Left lung (tissue), 10 donors: ENCODE results near the gene IMPA2. TPM values are rescaled to one million over a fixed set of nuclear protein-coding genes. Genes with fewer than 3 reads are reported as not detected.
"Not testable (repeated sequence)": the region's sequence is repeated elsewhere in the genome, so short reads cannot be mapped to it uniquely, and the experiment has no call there.

Experiments used
- ATAC-seq: fragments of 200-7000 bp; cut with Tn5 transposase; one replicate; pipeline ENCODE4 v1.9.1; 2020; ENCODE audit warnings: moderate library complexity
- DNase-seq, 4 donors: peaks; one replicate each; pipeline ENCODE4 v3.0.0-alpha.2; 2013 to 2020
- H3K27ac ChIP-seq, 2 donors: fragments of 200-600 bp; sonication (generic) in 1 of 2; one replicate each; pipeline versions ENCODE4 v1.5.0 to v1.8.0; 2020 to 2021
- H3K27me3 ChIP-seq, 2 donors: fragments of 200-600 bp; sonication (generic) in 1 of 2; one replicate each; pipeline versions ENCODE4 v1.5.0 to v1.8.0; 2020 to 2021
- H3K36me3 ChIP-seq, 2 donors: fragments of 200-600 bp; sonication (generic) in 1 of 2; one replicate each; pipeline versions ENCODE4 v1.5.0 to v1.8.0; 2020 to 2021
- H3K4me1 ChIP-seq, 2 donors: fragments of 200-600 bp; one replicate each; pipeline ENCODE4 v1.8.0; 2021
- H3K4me3 ChIP-seq, 2 donors: fragments of 200-600 bp; sonication (generic) in 1 of 2; one replicate each; pipeline versions ENCODE4 v1.5.0 to v1.8.0; 2020 to 2021; ENCODE audit warnings: mild to moderate bottlenecking in 1 of 2
- H3K9me3 ChIP-seq, 2 donors: fragments of 200-600 bp; sonication (generic) in 1 of 2; one replicate each; pipeline versions ENCODE4 v1.5.0 to v1.8.0; 2020 to 2021
- CTCF ChIP-seq, 2 donors: fragments of 200-600 bp; sonication (generic) in 1 of 2; IDR thresholded peaks; one replicate each; pipeline versions ENCODE4 v1.5.0 to v1.8.0; 2021; ENCODE audit warnings: antibody characterized with exemption in 2 of 2
- intact Hi-C, 2 donors: fragments of 100-400 bp; cut with DNase I; formaldehyde crosslinking; loops; one replicate each; pipeline versions ENCODE4 v1.11.2 to v1.14.2; 2022
- polyA plus RNA-seq, 6 donors: library from polyadenylated mRNA; unstranded; fragments of 120-200 nt; gene quantifications; one replicate each; pipeline ENCODE4 v1.2.1, GENCODE V29; 2013; ENCODE audit not compliant: insufficient read length in 6 of 6
- total RNA-seq, 2 donors: library from RNA; stranded (reverse); fragmentation: NEBNext Ultra II Directional; extraction: Animal tissue kit (Norgen Biotek cat#: 25700); gene quantifications; one replicate each; pipeline ENCODE4 v1.2.1, GENCODE V29; 2021
- donor health status: DM: no; HTN: yes; CAD: no.
- donor health status: DM: no; HTN: no; CAD: no.

Gene IMPA2
- total and polyA plus RNA-seq, 8 donors = 62.2 to 93.4 (median 82.2) TPM

GRCh38 chr18:12072996-12073395 is 91.7 kb downstream of the IMPA2 start:
- intact Hi-C loops = no loop called here
- H3K9me3 ChIP-seq = no peaks in the 10 kb centered on the region
- no peak overlapping the region for H3K27ac ChIP-seq
- no peak for DNase-seq
- no peaks in the 10 kb centered on the region for H3K36me3 ChIP-seq
- H3K27me3 ChIP-seq = peaks cover 0 to 16% of the 10 kb centered on the region in 2 donors
- no peak for ATAC-seq
- no peak overlapping the region for H3K4me3 ChIP-seq
- H3K4me1 ChIP-seq = no peaks in the 10 kb centered on the region
- TF ChIP-seq CTCF (IDR thresholded peaks at IDR 0.05) = no peak

GRCh38 chr18:12074736-12075135 is 93.4 kb downstream of the IMPA2 start:
- H3K9me3 ChIP-seq = no peaks in the 10 kb centered on the region
- intact Hi-C loops = no loop called here
- H3K4me3 ChIP-seq = no peak overlapping the region
- no peaks in the 10 kb centered on the region for H3K36me3 ChIP-seq
- H3K27ac ChIP-seq = no peak overlapping the region
- DNase-seq = peak in 1 of 4 donors; percentile 28
- TF ChIP-seq CTCF (IDR thresholded peaks at IDR 0.05) = no peak
- peaks cover 0 to 16% of the 10 kb centered on the region in 2 donors for H3K27me3 ChIP-seq
- no peaks in the 10 kb centered on the region for H3K4me1 ChIP-seq
- peak; percentile 46 for ATAC-seq

GRCh38 chr18:12076424-12077140 is 95.3 kb downstream of the IMPA2 start:
- peak overlapping the region in 1 of 2 donors; percentile 11 for H3K4me3 ChIP-seq
- H3K27ac ChIP-seq = no peak overlapping the region
- DNase-seq = peak in 2 of 4 donors; percentile 26 to 81
- H3K4me1 ChIP-seq = no peaks in the 10 kb centered on the region
- intact Hi-C loops = no loop called here
- H3K36me3 ChIP-seq = no peaks in the 10 kb centered on the region
- H3K9me3 ChIP-seq = no peaks in the 10 kb centered on the region
- ATAC-seq = peak; percentile 75
- no peak for TF ChIP-seq CTCF (IDR thresholded peaks at IDR 0.05)
- H3K27me3 ChIP-seq = peaks cover 0 to 16% of the 10 kb centered on the region in 2 donors

GRCh38 chr18:12077994-12078393 is 96.7 kb downstream of the IMPA2 start:
- H3K4me1 ChIP-seq, H3K4me3 ChIP-seq, H3K27ac ChIP-seq, ATAC-seq, DNase-seq, H3K9me3 ChIP-seq, intact Hi-C loops, H3K36me3 ChIP-seq: not testable (repeated sequence)
- peaks cover 0 to 16% of the 10 kb centered on the region in 2 donors for H3K27me3 ChIP-seq

- DNase-seq = peak in 1 of 4 donors; percentile 16
- TF ChIP-seq CTCF (IDR thresholded peaks at IDR 0.05) = no peak
- H3K27ac ChIP-seq = peak overlapping the region in 1 of 2 donors; percentile 10
- intact Hi-C loops = no loop called here
- no peaks in the 10 kb centered on the region for H3K9me3 ChIP-seq
- no peaks in the 10 kb centered on the region for H3K36me3 ChIP-seq
- H3K4me3 ChIP-seq = no peak overlapping the region
- H3K4me1 ChIP-seq = no peaks in the 10 kb centered on the region
- peak; percentile 28 for ATAC-seq
- peaks cover 0 to 16% of the 10 kb centered on the region in 2 donors for H3K27me3 ChIP-seq
Measured at GRCh38 chr18:12079491-12080237, 98.4 kb downstream of the IMPA2 start.

Other genes with a start within 250 kb of the IMPA2 start
- gene CHMP1B, start 130.1 kb upstream of the IMPA2 start, total RNA-seq = 10 to 100 TPM; 33.4 to 41.8 TPM
- gene CHMP1B, start 130.1 kb upstream of the IMPA2 start, polyA plus RNA-seq = 10 to 100 TPM; 38.0 to 40.5 (median 38.7) TPM
- 10 to 100 TPM; 62.8 to 68.0 TPM for gene MPPE1, start 73.2 kb upstream of the IMPA2 start, total RNA-seq
- gene MPPE1, start 73.2 kb upstream of the IMPA2 start, polyA plus RNA-seq = 10 to 100 TPM; 39.8 to 51.1 (median 43.2) TPM
- gene ANKRD62, start 112.3 kb downstream of the IMPA2 start, total RNA-seq = under 1 TPM in 1 of 2 donors, not detected in 1; 0.20 TPM
- gene ANKRD62, start 112.3 kb downstream of the IMPA2 start, polyA plus RNA-seq = under 1 TPM in 5 of 6 donors, not detected in 1; 0.06 to 0.10 (median 0.09) TPM